HS-5 (cell line): ENCODE measurements around the gene MAPK12.

ENCODE experiments used
- DNase-seq: peaks from one replicate; pipeline ENCODE4 v3.0.0-alpha.2; 2012; ENCODE audit warnings: low read depth

MAPK12 gene

DNA sequence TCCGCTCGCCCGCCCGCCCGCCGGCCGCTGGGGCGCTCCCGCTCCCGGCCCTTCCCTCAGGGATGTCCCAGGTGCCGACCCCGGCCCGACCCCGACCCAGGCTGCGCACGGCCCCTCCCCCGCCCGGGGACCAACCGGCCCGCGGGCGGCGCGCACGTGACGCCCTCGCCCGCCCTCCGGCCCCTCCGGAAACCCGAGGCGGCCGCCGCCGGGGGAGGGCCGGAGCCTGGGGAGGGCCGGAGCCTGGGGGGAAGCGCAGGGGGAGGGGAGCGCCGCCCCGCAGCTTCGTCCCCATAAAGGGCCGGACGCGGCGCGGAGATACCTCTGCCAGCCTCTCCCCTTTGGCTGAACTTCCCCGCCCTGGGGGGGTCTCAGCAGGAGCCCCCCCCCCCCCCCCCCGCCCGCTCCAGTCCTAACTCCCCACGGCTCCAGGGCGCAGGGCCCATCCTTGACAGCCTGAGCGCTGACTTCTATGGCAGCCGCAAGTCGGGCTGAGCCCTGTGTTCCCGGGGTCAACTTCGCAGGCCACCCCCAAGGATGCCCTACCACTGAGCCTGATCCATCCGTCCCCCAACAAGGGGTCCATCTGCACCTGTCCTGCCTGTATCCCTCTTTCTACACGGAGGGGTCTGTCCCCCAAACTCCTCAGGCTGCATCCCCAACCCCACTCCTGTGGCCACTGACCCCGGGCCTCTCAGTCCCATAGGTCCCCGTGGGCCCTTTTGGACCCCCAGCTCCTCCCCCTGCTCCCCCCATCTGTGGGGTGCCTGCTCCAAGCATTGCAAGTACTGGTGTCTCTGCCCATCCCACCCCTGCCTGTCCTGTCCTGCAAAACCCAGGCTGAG is at the start of gene MAPK12:
TSS of gene MAPK12 (minus strand) at position 69 of the 845 bp plus-strand sequence. CDS start 174 bp downstream, outside the sequence.
- no peak for DNase-seq

DNA sequence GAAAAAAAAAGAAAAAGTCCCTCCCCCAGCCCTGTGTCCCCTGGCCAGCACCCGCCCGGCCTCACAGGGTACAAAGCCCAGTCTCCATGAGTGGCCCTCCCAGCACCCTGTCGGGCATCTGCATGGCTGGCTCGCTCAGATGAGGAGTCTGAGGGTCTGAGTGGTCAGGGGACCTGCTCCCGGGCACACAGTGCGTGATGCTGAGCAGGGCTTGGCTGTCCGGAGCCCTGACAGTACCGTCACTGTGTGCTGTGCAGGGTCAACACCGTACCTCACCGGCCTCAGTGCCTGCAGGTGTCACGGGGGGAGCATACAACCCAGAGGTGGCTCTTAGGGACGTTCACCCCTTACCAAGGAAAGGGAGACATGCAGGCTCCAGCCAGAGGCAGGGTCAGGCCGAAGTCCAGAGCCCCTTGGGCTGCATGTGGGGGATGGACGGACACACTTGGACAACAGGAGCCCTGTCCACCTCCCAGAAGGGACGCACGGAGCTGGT is 49.5 kb upstream of the MAPK12 start:
- DNase-seq = no peak

GRCh38 chr22:50310031-50310722 is 48.7 kb upstream of the MAPK12 start:
- no peak for DNase-seq

GRCh38 chr22:50309601-50309991 is 48.1 kb upstream of the MAPK12 start:
- no peak for DNase-seq

DNA sequence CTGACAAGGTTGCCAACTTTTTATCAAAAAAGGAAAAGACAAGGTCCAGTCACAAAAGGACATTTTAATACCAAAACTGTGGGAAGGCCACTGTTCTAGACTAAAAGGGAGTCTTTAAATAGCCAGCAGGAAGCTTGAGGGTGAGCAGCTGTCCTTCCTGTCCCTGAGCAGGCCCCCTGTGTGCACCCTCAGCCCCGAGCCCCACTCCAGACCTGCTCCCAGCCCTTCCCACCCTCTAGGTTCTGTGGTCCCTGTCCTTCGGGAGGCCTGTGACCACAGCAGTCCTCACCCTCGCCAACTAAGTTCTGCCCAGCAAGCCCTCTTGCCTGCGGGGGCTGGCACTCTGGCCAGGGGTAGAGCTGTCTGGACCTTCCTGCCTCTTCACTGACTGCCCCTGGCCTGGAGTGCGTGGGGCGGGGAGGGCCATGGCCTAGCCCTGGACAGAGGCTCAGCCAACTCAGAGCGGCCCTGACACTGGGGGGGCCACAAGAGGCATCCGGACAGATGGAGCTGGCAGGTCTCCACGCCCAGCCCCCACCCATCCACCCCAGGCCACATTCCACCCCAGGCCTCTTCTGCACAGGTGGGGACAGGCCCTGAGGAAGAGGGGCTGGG is 47.6 kb upstream of the MAPK12 start:
- DNase-seq = no peak

- DNase-seq = no peak
Observed at GRCh38 chr22:50308597-50308935, 47.1 kb upstream of the MAPK12 start.

- no peak for DNase-seq
Observed at GRCh38 chr22:50307890-50308596, 46.6 kb upstream of the MAPK12 start.

- DNase-seq = no peak
Observed at GRCh38 chr22:50306753-50307749, 45.6 kb upstream of the MAPK12 start, which contains the start of gene PLXNB2. Gene PLXNB2, minus strand, starts transcription at chr22:50307646. Its CDS starts 17,062 bp downstream, at chr22:50290584.

DNA sequence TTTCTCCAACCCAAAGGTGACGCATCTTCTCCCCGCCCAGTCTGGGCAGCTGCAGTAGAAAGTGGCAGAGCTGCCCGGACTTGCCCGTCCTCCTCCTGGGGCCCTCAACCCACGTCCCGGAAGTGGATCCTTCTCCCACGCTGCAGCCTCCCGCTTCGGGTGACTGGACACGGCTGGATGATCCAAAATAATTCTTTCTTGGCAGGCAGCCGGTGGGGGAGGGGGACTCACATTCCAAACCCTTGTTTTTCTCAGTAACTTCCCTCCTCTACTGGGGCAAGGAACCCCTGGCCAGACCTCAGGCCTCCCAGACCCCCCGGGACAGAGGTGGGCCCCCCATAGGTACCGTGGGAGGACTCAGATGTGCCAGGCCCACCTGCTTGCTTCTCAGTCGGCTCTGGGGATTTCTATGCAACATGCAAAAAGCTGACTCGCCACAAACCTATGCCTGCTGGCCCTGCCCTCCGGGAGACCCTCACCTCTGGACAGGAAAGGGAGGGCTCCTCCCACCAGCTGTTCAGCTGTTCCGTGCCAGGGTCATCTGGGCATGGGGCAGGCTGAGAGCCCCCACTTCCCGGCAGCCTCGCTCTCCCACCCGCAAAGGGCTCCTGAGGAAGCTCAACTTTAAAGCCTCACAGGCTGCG is 44.6 kb upstream of the MAPK12 start:
- peak; percentile 81 for DNase-seq

DNA sequence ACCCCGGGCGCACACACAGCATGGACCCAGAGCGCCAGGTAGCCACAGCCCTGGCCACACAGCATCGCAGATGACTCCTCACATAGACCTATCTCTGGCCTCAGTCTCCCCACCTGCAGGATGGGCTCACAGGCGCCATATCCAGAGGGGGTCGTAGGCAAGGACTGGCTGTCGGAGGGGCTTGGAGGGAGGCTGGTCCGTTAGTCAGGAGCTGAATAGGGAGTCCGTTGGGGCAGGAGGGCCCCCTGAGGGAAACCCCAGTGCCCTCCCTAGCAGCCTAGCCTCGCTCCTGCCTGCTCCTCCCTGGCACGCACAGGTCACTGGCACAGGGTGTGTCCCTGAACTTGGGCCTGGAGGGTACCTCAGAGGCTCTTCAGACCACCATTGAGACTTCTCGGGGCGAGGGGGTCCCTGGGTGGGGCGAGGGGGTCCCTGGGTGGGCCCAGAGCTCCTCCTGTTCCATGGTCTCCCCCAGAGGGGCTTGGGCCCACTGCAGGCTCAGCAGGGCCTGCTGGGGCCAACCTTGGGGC is 44.0 kb upstream of the MAPK12 start:
- no peak for DNase-seq

- DNase-seq = no peak
Observed at GRCh38 chr22:50304528-50305392, 43.3 kb upstream of the MAPK12 start.

DNA sequence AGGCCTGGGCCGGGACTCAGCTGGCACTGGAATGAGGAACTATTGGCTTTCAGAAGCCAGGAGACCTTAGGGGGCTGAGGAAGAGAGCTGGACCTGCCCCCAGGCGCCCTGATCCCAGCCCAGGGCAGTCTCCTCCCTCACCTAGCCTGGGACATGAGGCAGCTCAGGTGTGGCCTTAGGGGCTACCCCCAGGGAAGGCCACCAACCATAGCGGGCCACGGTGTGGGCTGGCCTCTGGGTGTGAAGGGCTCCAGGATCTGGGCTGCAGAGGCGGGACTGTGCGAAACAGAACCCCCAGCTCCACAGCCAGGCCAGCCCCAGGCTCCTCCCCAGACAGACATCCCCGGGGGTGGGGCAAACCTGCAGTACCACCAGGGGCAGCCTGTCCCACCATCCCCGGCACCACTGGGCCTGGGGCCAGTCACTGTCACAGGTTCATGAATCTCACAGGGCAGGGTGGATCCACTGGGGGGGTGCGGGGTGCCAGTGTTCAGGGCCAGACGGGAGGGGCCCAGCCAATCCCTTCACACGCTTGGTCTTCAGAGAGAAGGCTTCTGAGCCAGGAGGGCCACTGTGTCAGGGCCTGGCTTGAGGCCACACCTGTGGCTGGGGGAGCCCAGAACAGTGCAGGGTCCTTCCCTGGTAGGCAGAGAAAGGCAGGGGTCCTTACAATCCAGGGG is 42.5 kb upstream of the MAPK12 start:
- no peak for DNase-seq

GRCh38 chr22:50303515-50303847 is 42.0 kb upstream of the MAPK12 start:
- no peak for DNase-seq

- DNase-seq = no peak
Observed at GRCh38 chr22:50302564-50302963, 41.1 kb upstream of the MAPK12 start.

DNA sequence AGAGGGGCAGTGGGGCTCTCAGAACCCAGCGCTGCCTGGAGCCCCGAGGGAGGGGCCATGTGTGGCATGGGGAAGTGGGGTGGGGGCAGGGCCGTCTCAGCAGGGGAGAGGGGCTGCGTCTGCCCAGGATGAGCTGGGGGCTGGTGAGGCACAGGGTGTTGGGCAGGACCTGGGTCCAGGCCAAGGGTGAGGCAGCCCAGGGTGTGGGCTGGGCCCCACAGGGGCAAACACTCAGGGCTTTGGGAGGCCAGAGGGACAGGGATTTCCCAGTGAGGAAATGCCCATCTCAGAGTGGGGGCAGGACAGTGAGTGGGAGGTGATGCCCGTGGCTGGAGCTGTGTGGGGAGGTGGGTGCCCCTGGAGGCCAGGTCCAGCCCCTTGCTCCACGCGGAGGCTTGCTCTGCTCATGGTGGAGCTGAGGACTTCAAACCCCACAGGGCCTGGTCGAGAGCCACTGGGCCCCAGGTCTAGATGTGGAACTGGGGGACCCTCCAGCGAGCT is 40.6 kb upstream of the MAPK12 start:
- no peak for DNase-seq

GRCh38 chr22:50301581-50301991 is 40.1 kb upstream of the MAPK12 start:
- DNase-seq = no peak

DNA sequence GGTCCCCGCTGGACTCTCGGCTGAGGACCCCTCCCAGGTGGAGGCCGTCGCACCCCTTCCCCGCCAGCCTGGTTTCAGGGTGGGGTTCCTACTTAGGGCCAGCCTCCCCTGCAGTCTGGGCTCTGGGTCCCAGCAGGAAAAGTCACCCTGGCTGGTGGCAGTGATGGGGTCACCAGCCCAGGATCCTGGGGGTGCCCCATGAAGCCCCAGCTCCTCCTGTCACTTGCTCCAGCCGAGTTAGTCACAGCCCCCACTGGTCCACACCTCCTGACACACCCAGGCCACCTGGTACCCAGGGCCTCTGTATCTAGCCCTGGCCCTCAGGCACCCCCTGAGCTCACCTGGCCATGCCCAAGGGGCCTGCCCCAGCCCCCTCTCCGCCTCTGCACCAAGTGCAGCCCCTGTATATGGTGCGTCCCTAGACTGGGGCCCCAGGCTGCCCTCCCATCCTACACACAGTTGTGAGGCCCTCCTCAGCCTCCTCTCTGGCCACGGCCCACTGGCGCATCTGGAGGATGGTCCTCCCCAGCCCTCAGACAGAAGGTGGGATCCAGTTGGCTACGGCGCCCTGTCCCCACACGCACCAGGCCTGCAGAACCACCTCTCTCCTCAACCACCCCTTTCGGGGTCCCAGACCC is 39.3 kb upstream of the MAPK12 start:
- DNase-seq = no peak
